Loucy (cell line): ENCODE data around the gene C1orf159.

ENCODE experiments used
- H2AFZ ChIP-seq: fragments of 200-600 bp; sonication (generic); 2 replicates; pipeline ENCODE4 v1.6.0; 2016; ENCODE audit warnings: antibody characterized with exemption, mild to moderate bottlenecking, low read length, moderate library complexity
- H3F3A ChIP-seq: fragments of 200-600 bp; 2 replicates; pipeline ENCODE4 v1.6.0; 2016; ENCODE audit warnings: antibody characterized with exemption, low read depth, mild to moderate bottlenecking
- H3K27me3 ChIP-seq: fragments of 200-600 bp; sonication (generic); 2 replicates; pipeline ENCODE4 v1.6.1; 2014; ENCODE audit warnings: low read length, mild to moderate bottlenecking; ENCODE audit not compliant: insufficient read depth, poor library complexity, severe bottlenecking
- H3K36me3 ChIP-seq: fragments of 200-600 bp; sonication (generic); 2 replicates; pipeline ENCODE4 v1.6.1; 2016; ENCODE audit warnings: low read length; ENCODE audit not compliant: insufficient read depth
- H3K4me1 ChIP-seq: fragments of 200-600 bp; sonication (generic); 2 replicates; pipeline ENCODE4 v1.5.1; 2014; ENCODE audit warnings: low read length, mild to moderate bottlenecking; ENCODE audit not compliant: insufficient read depth, poor library complexity, severe bottlenecking
- H3K4me2 ChIP-seq: fragments of 200-600 bp; sonication (generic); 2 replicates; pipeline ENCODE4 v1.6.0; 2014; ENCODE audit warnings: antibody characterized with exemption, low read length, low read depth, mild to moderate bottlenecking; ENCODE audit not compliant: poor library complexity, severe bottlenecking
- H3K4me3 ChIP-seq: fragments of 200-600 bp; sonication (generic); 2 replicates; pipeline ENCODE4 v1.5.1; 2014; ENCODE audit warnings: low read length, mild to moderate bottlenecking, mixed read lengths; ENCODE audit not compliant: poor library complexity, severe bottlenecking
- H3K79me2 ChIP-seq: fragments of 200-600 bp; sonication (generic); 2 replicates; pipeline ENCODE4 v1.6.1; 2014; ENCODE audit warnings: low read length; ENCODE audit not compliant: insufficient read depth
- H3K9ac ChIP-seq: fragments of 200-600 bp; sonication (generic); 2 replicates; pipeline ENCODE4 v1.6.0; 2014; ENCODE audit warnings: mild to moderate bottlenecking, low read depth, low read length, moderate library complexity; ENCODE audit not compliant: poor library complexity, severe bottlenecking
- H3K9me2 ChIP-seq: fragments of 200-600 bp; sonication (generic); replicated peaks from 2 replicates; pipeline ENCODE4 v1.6.1; 2016; ENCODE audit warnings: low read depth, low read length, mixed read lengths
- H3K9me3 ChIP-seq: fragments of 200-600 bp; sonication (generic); 2 replicates; pipeline ENCODE4 v1.6.1; 2014; ENCODE audit warnings: mild to moderate bottlenecking, antibody characterized with exemption, low read length, low read depth; ENCODE audit not compliant: insufficient read depth
- H4K20me1 ChIP-seq: fragments of 200-600 bp; sonication (generic); 2 replicates; pipeline ENCODE4 v1.6.0; 2014; ENCODE audit warnings: antibody characterized with exemption, low read length, mild to moderate bottlenecking; ENCODE audit not compliant: insufficient read depth, poor library complexity, severe bottlenecking
- EZH2phosphoT487 ChIP-seq: fragments of 200-600 bp; IDR thresholded peaks from 2 replicates; pipeline ENCODE4 v1.6.1; 2018; ENCODE audit warnings: antibody characterized with exemption, mild to moderate bottlenecking, moderate library complexity, borderline replicate concordance
- TF ChIP-seq, protein P1 (sequence below): fragments of 200-600 bp; sonication (generic); conservative IDR thresholded peaks from 2 replicates; pipeline ENCODE4 v1.5.1; 2014; ENCODE audit warnings: mild to moderate bottlenecking, antibody characterized with exemption, low read length

The C1orf159 gene

DNA sequence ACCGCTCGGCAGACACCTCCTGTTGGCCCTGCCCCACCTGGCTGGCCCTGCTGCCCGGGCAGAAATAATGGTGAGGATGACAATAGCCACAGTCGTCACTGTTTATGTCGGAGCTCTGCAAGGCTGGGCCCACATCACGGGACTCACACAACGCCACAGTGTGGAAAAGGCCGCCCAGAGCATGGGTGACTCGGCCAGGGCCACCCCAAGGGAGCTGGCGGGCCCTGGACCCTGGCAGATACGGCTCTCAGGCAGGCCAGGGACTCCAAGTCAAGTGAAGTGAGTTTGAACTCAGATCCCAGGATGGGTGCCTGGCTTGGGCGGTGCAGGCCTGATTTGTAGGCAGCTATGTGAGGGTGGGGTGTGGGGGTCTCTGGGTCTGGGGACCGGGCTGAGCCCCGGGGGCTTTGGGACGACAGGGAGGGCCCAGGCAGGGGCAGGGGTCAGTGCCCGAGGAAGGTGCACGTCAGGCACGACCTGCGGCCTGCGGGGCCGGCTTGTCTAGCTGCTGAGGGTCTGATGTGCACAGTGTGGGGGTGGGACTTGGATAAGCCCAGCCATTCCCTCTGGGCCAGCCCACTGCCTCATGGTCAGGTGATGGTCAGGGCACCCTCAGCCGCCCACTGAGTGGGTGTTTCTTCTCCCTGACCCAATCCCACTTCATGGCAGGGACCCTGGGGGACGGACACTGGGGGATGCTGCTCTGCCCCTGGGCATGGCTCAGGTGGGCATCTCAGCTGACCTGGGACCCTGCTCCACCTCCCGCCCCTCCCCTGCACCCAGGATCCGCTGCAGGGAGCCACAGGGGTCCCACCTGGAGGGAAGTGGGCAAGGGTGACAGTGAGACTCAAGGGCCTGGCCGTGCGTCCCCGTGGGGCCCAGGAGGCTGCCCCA, 42.8 kb downstream of the C1orf159 start:
- Histone ChIP-seq H4K20me1 (no peaks in the 10 kb centered on the region), H3K27me3 (no peaks in the 10 kb centered on the region), H3K4me3 (no peak overlapping the region), H3K36me3 (no peaks in the 10 kb centered on the region), H3K4me1 (no peaks in the 10 kb centered on the region), H3K9ac (no peak overlapping the region), H3K79me2 (no peaks in the 10 kb centered on the region), H3F3A (no peaks in the 10 kb centered on the region), H3K9me3 (no peaks in the 10 kb centered on the region), H2AFZ (no peak overlapping the region), H3K4me2 (no peak overlapping the region), H3K9me2 (no peaks in the 10 kb centered on the region)
- TF ChIP-seq, protein P1, sequence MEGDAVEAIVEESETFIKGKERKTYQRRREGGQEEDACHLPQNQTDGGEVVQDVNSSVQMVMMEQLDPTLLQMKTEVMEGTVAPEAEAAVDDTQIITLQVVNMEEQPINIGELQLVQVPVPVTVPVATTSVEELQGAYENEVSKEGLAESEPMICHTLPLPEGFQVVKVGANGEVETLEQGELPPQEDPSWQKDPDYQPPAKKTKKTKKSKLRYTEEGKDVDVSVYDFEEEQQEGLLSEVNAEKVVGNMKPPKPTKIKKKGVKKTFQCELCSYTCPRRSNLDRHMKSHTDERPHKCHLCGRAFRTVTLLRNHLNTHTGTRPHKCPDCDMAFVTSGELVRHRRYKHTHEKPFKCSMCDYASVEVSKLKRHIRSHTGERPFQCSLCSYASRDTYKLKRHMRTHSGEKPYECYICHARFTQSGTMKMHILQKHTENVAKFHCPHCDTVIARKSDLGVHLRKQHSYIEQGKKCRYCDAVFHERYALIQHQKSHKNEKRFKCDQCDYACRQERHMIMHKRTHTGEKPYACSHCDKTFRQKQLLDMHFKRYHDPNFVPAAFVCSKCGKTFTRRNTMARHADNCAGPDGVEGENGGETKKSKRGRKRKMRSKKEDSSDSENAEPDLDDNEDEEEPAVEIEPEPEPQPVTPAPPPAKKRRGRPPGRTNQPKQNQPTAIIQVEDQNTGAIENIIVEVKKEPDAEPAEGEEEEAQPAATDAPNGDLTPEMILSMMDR, result no peak
- no peak for TF ChIP-seq EZH2phosphoT487

DNA sequence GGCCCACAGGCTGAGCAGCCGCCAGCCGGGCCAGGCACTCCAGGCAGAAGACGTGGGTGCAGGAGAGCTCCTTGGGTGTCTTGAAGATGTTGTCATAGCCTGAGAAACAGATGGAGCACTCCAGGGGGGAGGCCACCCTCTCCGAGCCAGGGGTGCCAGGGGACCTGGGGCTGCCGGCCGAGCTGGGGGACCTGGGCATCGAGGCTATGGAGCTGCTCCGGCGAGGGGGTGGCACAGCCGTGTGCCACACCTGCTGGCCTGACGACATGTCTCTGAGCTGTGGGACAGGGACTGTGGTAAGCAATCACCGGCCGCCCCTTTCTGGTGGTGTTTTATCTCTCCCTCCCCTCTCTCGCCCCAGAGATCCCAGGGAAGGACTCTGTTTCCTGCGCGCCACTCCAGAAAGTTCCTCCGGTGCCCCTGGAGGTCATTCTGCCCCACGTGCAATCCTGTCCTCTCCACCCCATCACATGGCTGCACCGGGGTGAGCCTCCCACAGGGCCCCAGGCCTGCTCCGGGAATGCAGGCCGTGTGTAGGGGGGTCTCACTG, 43.5 kb downstream of the C1orf159 start:
- TF ChIP-seq, protein P1, result no peak
- TF ChIP-seq EZH2phosphoT487, result no peak
- Histone ChIP-seq H3K4me1 (no peaks in the 10 kb centered on the region), H3K36me3 (no peaks in the 10 kb centered on the region), H3K4me3 (no peak overlapping the region), H4K20me1 (no peaks in the 10 kb centered on the region), H3K27me3 (no peaks in the 10 kb centered on the region), H2AFZ (no peak overlapping the region), H3K9ac (no peak overlapping the region), H3K9me3 (no peaks in the 10 kb centered on the region), H3F3A (no peaks in the 10 kb centered on the region), H3K79me2 (no peaks in the 10 kb centered on the region), H3K9me2 (no peaks in the 10 kb centered on the region), H3K4me2 (no peak overlapping the region)

DNA sequence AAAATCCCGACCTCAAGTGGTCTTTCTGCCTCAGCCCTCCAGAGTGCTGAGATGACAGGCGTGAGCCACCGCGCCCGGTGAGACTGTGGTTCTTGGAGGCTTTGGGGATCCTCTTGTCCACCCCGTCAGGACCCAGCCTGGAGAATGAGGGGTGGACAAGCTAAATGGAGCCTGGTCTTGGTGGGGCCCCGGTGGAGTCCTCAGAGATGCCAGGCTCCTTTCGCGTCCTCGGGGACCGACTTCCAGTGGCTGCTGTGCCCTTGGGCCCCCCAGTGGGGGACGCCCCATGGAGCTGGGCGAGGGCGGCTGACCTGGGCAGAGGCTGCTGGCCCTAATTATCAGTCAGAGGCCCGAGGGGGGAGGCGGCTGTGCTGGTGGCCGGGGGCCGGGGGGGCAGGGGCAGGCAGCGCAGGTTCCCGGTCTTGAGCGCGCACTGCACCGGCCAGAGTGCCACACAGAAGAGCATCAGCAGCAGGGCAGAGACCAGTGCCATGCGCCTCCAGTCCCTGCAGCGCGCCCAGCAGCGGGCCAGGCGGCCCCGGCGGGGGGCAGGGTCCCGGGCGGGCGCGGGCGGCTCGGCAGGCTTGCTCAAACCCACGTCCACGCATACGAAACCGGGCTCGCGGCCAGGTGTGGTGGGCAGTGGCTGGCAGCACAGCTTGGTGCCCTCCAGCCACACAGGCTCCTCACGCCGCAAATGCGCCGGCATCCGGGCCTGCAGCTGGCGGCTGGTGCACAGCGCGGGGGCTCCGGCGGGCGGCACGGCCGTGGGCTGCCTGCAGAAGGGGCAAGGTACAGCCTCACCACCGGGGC, 44.2 kb downstream of the C1orf159 start:
- Histone ChIP-seq H3F3A (no peaks in the 10 kb centered on the region), H3K9me3 (no peaks in the 10 kb centered on the region), H3K36me3 (no peaks in the 10 kb centered on the region), H3K27me3 (no peaks in the 10 kb centered on the region), H3K9ac (no peak overlapping the region), H3K4me3 (no peak overlapping the region), H3K9me2 (no peaks in the 10 kb centered on the region), H4K20me1 (no peaks in the 10 kb centered on the region), H3K79me2 (no peaks in the 10 kb centered on the region), H2AFZ (no peak overlapping the region), H3K4me1 (no peaks in the 10 kb centered on the region), H3K4me2 (no peak overlapping the region)
- TF ChIP-seq, protein P1, result no peak
- TF ChIP-seq EZH2phosphoT487, result no peak
